Measurements from ENCODE around the gene CCNQ.

The CCNQ gene

GRCh38 chrX:153554519-153555167 lies 44.3 kb downstream of the CCNQ start:
- H3K36me3 ChIP-seq = no peaks in the 10 kb centered on the region
- no peak overlapping the region for H3K9ac ChIP-seq
- no peak for TF ChIP-seq Cebpa-rat (IDR thresholded peaks at IDR 0.05)
- no peaks in the 10 kb centered on the region for H3K9me3 ChIP-seq
- H3K4me3 ChIP-seq = no peak overlapping the region
- peak overlapping the region; percentile 44; the same call in 1 of the 2 replicates for H3K27ac ChIP-seq
- peaks cover 53% of the 10 kb centered on the region for H3K4me1 ChIP-seq
- peak overlapping the region; percentile 72 for H3K4me2 ChIP-seq
- peaks cover 29% of the 10 kb centered on the region for H4K20me1 ChIP-seq
- peaks cover 61% of the 10 kb centered on the region for H3K27me3 ChIP-seq

- H3K36me3 ChIP-seq = no peaks in the 10 kb centered on the region
- no peak overlapping the region for H3K27ac ChIP-seq
- TF ChIP-seq Cebpa-rat (IDR thresholded peaks at IDR 0.05) = no peak
- peaks cover 21% of the 10 kb centered on the region for H3K4me1 ChIP-seq
- peaks cover 76% of the 10 kb centered on the region for H3K27me3 ChIP-seq
- no peaks in the 10 kb centered on the region for H3K9me3 ChIP-seq
- no peak overlapping the region for H3K9ac ChIP-seq
- H3K4me3 ChIP-seq = no peak overlapping the region
- no peak overlapping the region for H3K4me2 ChIP-seq
- peaks cover 53% of the 10 kb centered on the region for H4K20me1 ChIP-seq
These were observed 47.8 kb downstream of the CCNQ start for GRCh38 chrX:153551135-153551534.

- Histone ChIP-seq H3K9ac (no peak overlapping the region), H3K9me3 (no peaks in the 10 kb centered on the region), H3K27me3 (peaks cover 80% of the 10 kb centered on the region), H3K4me1 (peaks cover 8% of the 10 kb centered on the region), H3K36me3 (no peaks in the 10 kb centered on the region), H3K4me2 (no peak overlapping the region), H3K27ac (no peak overlapping the region), H4K20me1 (peaks cover 49% of the 10 kb centered on the region), H3K4me3 (no peak overlapping the region)
- TF ChIP-seq Cebpa-rat (IDR thresholded peaks at IDR 0.05) = no peak
These were observed 49.1 kb downstream of the CCNQ start for GRCh38 chrX:153549807-153550206.

GRCh38 chrX:153549231-153549630 lies 49.7 kb downstream of the CCNQ start:
- no peak for TF ChIP-seq Cebpa-rat (IDR thresholded peaks at IDR 0.05)
- Histone ChIP-seq H3K27me3 (peaks cover 76% of the 10 kb centered on the region), H3K4me2 (no peak overlapping the region), H3K4me3 (no peak overlapping the region), H3K27ac (no peak overlapping the region), H3K4me1 (0 out of 2 replicates have a peak, but pooled peaks cover 2% of the 10 kb centered on the region), H3K36me3 (no peaks in the 10 kb centered on the region), H4K20me1 (peaks cover 43% of the 10 kb centered on the region), H3K9me3 (no peaks in the 10 kb centered on the region), H3K9ac (no peak overlapping the region)

GRCh38 chrX:153547195-153547594 lies 51.7 kb downstream of the CCNQ start:
- H3K27ac ChIP-seq = no peak overlapping the region
- H3K9ac ChIP-seq = no peak overlapping the region
- H4K20me1 ChIP-seq = peaks cover 27% of the 10 kb centered on the region; the same call in 1 of the 2 replicates
- no peaks in the 10 kb centered on the region for H3K4me1 ChIP-seq
- no peak overlapping the region for H3K4me2 ChIP-seq
- TF ChIP-seq Cebpa-rat (IDR thresholded peaks at IDR 0.05) = no peak
- peaks cover 71% of the 10 kb centered on the region for H3K27me3 ChIP-seq
- no peaks in the 10 kb centered on the region for H3K36me3 ChIP-seq
- no peaks in the 10 kb centered on the region for H3K9me3 ChIP-seq
- H3K4me3 ChIP-seq = no peak overlapping the region

- Histone ChIP-seq H4K20me1 (peaks cover 27% of the 10 kb centered on the region; the same call in 1 of the 2 replicates), H3K9ac (no peak overlapping the region), H3K4me3 (no peak overlapping the region), H3K36me3 (no peaks in the 10 kb centered on the region), H3K27ac (no peak overlapping the region), H3K4me2 (no peak overlapping the region), H3K27me3 (peaks cover 68% of the 10 kb centered on the region), H3K4me1 (no peaks in the 10 kb centered on the region), H3K9me3 (no peaks in the 10 kb centered on the region)
- TF ChIP-seq Cebpa-rat (IDR thresholded peaks at IDR 0.05) = no peak
These were observed 52.6 kb downstream of the CCNQ start for GRCh38 chrX:153546386-153546785.

- Histone ChIP-seq H3K4me1 (no peaks in the 10 kb centered on the region), H3K36me3 (no peaks in the 10 kb centered on the region), H3K9me3 (no peaks in the 10 kb centered on the region), H3K27ac (no peak overlapping the region), H4K20me1 (peaks cover 41% of the 10 kb centered on the region; the same call in 1 of the 2 replicates), H3K4me2 (no peak overlapping the region), H3K27me3 (peaks cover 75% of the 10 kb centered on the region), H3K9ac (no peak overlapping the region), H3K4me3 (no peak overlapping the region)
- TF ChIP-seq Cebpa-rat (IDR thresholded peaks at IDR 0.05) = no peak
These were observed 54.2 kb downstream of the CCNQ start for GRCh38 chrX:153544727-153545126.

- Histone ChIP-seq H3K4me3 (no peak overlapping the region), H3K4me2 (no peak overlapping the region), H4K20me1 (peaks cover 56% of the 10 kb centered on the region; the same call in 1 of the 2 replicates), H3K9ac (no peak overlapping the region), H3K27ac (no peak overlapping the region), H3K4me1 (no peaks in the 10 kb centered on the region), H3K36me3 (no peaks in the 10 kb centered on the region), H3K9me3 (no peaks in the 10 kb centered on the region), H3K27me3 (peaks cover 77% of the 10 kb centered on the region)
- no peak for TF ChIP-seq Cebpa-rat (IDR thresholded peaks at IDR 0.05)
These were observed 59.0 kb downstream of the CCNQ start for GRCh38 chrX:153539979-153540358.

- H4K20me1 ChIP-seq = peaks cover 59% of the 10 kb centered on the region; the same call in 1 of the 2 replicates
- H3K27ac ChIP-seq = no peak overlapping the region
- no peak for TF ChIP-seq Cebpa-rat (IDR thresholded peaks at IDR 0.05)
- H3K27me3 ChIP-seq = peaks cover 83% of the 10 kb centered on the region
- no peaks in the 10 kb centered on the region for H3K36me3 ChIP-seq
- no peak overlapping the region for H3K9ac ChIP-seq
- no peak overlapping the region for H3K4me3 ChIP-seq
- no peaks in the 10 kb centered on the region for H3K9me3 ChIP-seq
- no peak overlapping the region for H3K4me2 ChIP-seq
- no peaks in the 10 kb centered on the region for H3K4me1 ChIP-seq
These were observed 59.6 kb downstream of the CCNQ start for GRCh38 chrX:153539171-153539978.

- Histone ChIP-seq H3K9me3 (no peaks in the 10 kb centered on the region), H3K4me2 (no peak overlapping the region), H3K4me1 (no peaks in the 10 kb centered on the region), H4K20me1 (peaks cover 66% of the 10 kb centered on the region; the same call in 1 of the 2 replicates), H3K9ac (no peak overlapping the region), H3K4me3 (no peak overlapping the region), H3K27me3 (peaks cover 85% of the 10 kb centered on the region), H3K27ac (no peak overlapping the region), H3K36me3 (no peaks in the 10 kb centered on the region)
- no peak for TF ChIP-seq Cebpa-rat (IDR thresholded peaks at IDR 0.05)
These were observed 60.5 kb downstream of the CCNQ start for GRCh38 chrX:153538424-153538823.
